Rectal smooth muscle tissue (tissue), 1 donor: ENCODE results near the gene SIRT4.

ENCODE experiments used
- H3K27ac ChIP-seq: one replicate; pipeline ENCODE4 v1.7.0; 2013; ENCODE audit warnings: low read depth, low read length, inconsistent platforms
- H3K27me3 ChIP-seq: one replicate; pipeline ENCODE4 v1.7.0; 2013; ENCODE audit warnings: low read length; ENCODE audit not compliant: control insufficient read depth, insufficient read depth
- H3K36me3 ChIP-seq: one replicate; pipeline ENCODE4 v1.7.0; 2013; ENCODE audit warnings: low read length; ENCODE audit not compliant: control insufficient read depth, insufficient read depth
- H3K4me1 ChIP-seq: one replicate; pipeline ENCODE4 v1.7.0; 2013; ENCODE audit warnings: low read length; ENCODE audit not compliant: control insufficient read depth, insufficient read depth
- H3K4me3 ChIP-seq: one replicate; pipeline ENCODE4 v1.7.0; 2013; ENCODE audit warnings: low read length
- H3K9ac ChIP-seq: one replicate; pipeline ENCODE4 v1.7.0; 2013; ENCODE audit warnings: low read length

Gene SIRT4

GRCh38 chr12:120290609-120291305, 11.4 kb upstream of the SIRT4 start:
- no peaks in the 10 kb centered on the region for H3K27me3 ChIP-seq
- peak overlapping the region; percentile 53 for H3K4me3 ChIP-seq
- no peaks in the 10 kb centered on the region for H3K4me1 ChIP-seq
- peak overlapping the region; percentile 100 for H3K27ac ChIP-seq
- no peaks in the 10 kb centered on the region for H3K36me3 ChIP-seq
- no peak overlapping the region for H3K9ac ChIP-seq

- Histone ChIP-seq H3K27me3 (no peaks in the 10 kb centered on the region), H3K4me3 (peak overlapping the region; percentile 77), H3K36me3 (no peaks in the 10 kb centered on the region), H3K4me1 (no peaks in the 10 kb centered on the region), H3K9ac (peak overlapping the region; percentile 83), H3K27ac (peak overlapping the region; percentile 100)
These were observed 9.8 kb upstream of the SIRT4 start for GRCh38 chr12:120292411-120292660.

- H3K4me1 ChIP-seq = no peaks in the 10 kb centered on the region
- H3K9ac ChIP-seq = peak within 1 kb of the TSS; percentile 83
- no peaks in the 10 kb centered on the region for H3K36me3 ChIP-seq
- no peaks in the 10 kb centered on the region for H3K27me3 ChIP-seq
- H3K27ac ChIP-seq = peak within 1 kb of the TSS; percentile 100
- peak within 1 kb of the TSS; percentile 77 for H3K4me3 ChIP-seq
These were observed 9.2 kb upstream of the SIRT4 start, which contains the start of gene RNU4-1 for GRCh38 chr12:120292661-120293531. Gene RNU4-1 (minus strand): TSS chr12:120293237.

- H3K27me3 ChIP-seq = no peaks in the 10 kb centered on the region
- no peaks in the 10 kb centered on the region for H3K36me3 ChIP-seq
- peaks cover 4% of the 10 kb centered on the region for H3K4me1 ChIP-seq
- H3K27ac ChIP-seq = no peak overlapping the region
- no peak overlapping the region for H3K9ac ChIP-seq
- H3K4me3 ChIP-seq = no peak overlapping the region
These were observed 12.1 kb downstream of the SIRT4 start for GRCh38 chr12:120314220-120314619.

- Histone ChIP-seq H3K9ac (peak overlapping the region; percentile 0), H3K4me3 (peak overlapping the region; percentile 99), H3K27ac (peak overlapping the region; percentile 23), H3K36me3 (no peaks in the 10 kb centered on the region), H3K27me3 (no peaks in the 10 kb centered on the region), H3K4me1 (peaks cover 4% of the 10 kb centered on the region)
These were observed 14.7 kb downstream of the SIRT4 start for GRCh38 chr12:120316798-120317223.

GRCh38 chr12:120317224-120318105, 15.3 kb downstream of the SIRT4 start:
- Histone ChIP-seq H3K27me3 (no peaks in the 10 kb centered on the region), H3K9ac (peak overlapping the region; percentile 74), H3K27ac (peak overlapping the region; percentile 80), H3K4me1 (peaks cover 4% of the 10 kb centered on the region), H3K36me3 (no peaks in the 10 kb centered on the region), H3K4me3 (peak overlapping the region; percentile 99)

- H3K9ac ChIP-seq = no peak overlapping the region
- no peak overlapping the region for H3K4me3 ChIP-seq
- no peaks in the 10 kb centered on the region for H3K27me3 ChIP-seq
- H3K36me3 ChIP-seq = no peaks in the 10 kb centered on the region
- H3K4me1 ChIP-seq = peaks cover 4% of the 10 kb centered on the region
- no peak overlapping the region for H3K27ac ChIP-seq
These were observed 19.5 kb downstream of the SIRT4 start for GRCh38 chr12:120321382-120322202.

GRCh38 chr12:120323772-120324171, 21.7 kb downstream of the SIRT4 start:
- Histone ChIP-seq H3K27ac (no peak overlapping the region), H3K27me3 (no peaks in the 10 kb centered on the region), H3K4me1 (no peaks in the 10 kb centered on the region), H3K36me3 (no peaks in the 10 kb centered on the region), H3K9ac (no peak overlapping the region), H3K4me3 (no peak overlapping the region)

- no peaks in the 10 kb centered on the region for H3K27me3 ChIP-seq
- no peak overlapping the region for H3K27ac ChIP-seq
- H3K36me3 ChIP-seq = no peaks in the 10 kb centered on the region
- H3K9ac ChIP-seq = no peak overlapping the region
- H3K4me3 ChIP-seq = no peak overlapping the region
- no peaks in the 10 kb centered on the region for H3K4me1 ChIP-seq
These were observed 22.8 kb downstream of the SIRT4 start for GRCh38 chr12:120324841-120325417.

- Histone ChIP-seq H3K27me3 (no peaks in the 10 kb centered on the region), H3K36me3 (no peaks in the 10 kb centered on the region), H3K4me3 (no peak within 1 kb of the TSS), H3K4me1 (no peaks in the 10 kb centered on the region), H3K27ac (no peak within 1 kb of the TSS), H3K9ac (no peak within 1 kb of the TSS)
These were observed 25.5 kb downstream of the SIRT4 start, which contains the start of gene PLA2G1B for GRCh38 chr12:120327593-120327992. Gene PLA2G1B (minus strand): TSS chr12:120327779. CDS start chr12:120327753, 26 bp downstream.

- no peak overlapping the region for H3K4me3 ChIP-seq
- H3K27ac ChIP-seq = no peak overlapping the region
- H3K27me3 ChIP-seq = no peaks in the 10 kb centered on the region
- no peaks in the 10 kb centered on the region for H3K4me1 ChIP-seq
- H3K36me3 ChIP-seq = no peaks in the 10 kb centered on the region
- no peak overlapping the region for H3K9ac ChIP-seq
These were observed 26.1 kb downstream of the SIRT4 start for GRCh38 chr12:120328228-120328627.
